ENCODE measurements around the gene CHST13. TPM values are rescaled to one million over a fixed set of nuclear protein-coding genes. Genes with fewer than 3 reads are reported as not detected.

CHST13 gene
- total RNA-seq, 2 donors from 2014 or later, result not detected

GRCh38 chr3:126538316-126538715, 14.4 kb downstream of the CHST13 start:
- Mint-ChIP-seq H3K36me3 (ENCODE audit: insufficient read depth in 2 of 2) (no peaks in the 10 kb centered on the region), H3K4me3 (no peak overlapping the region), H3K4me1 (ENCODE audit: low read depth) (peaks cover 7% of the 10 kb centered on the region), H3K27ac (no peak overlapping the region), H3K9me3 (peaks cover 0 to 4% of the 10 kb centered on the region in 2 donors), H3K27me3 (ENCODE audit: low read depth) (peaks cover 13% of the 10 kb centered on the region)
- ATAC-seq (replicated peaks in 1 of 2) (no peak), DNase-seq (no peak)

GRCh38 chr3:126538966-126539365, 15.0 kb downstream of the CHST13 start:
- ATAC-seq (replicated peaks in 1 of 2) (no peak), DNase-seq (no peak)
- H3K27ac Mint-ChIP-seq, result no peak overlapping the region
- H3K9me3 Mint-ChIP-seq, result peaks cover 0 to 4% of the 10 kb centered on the region in 2 donors
- H3K4me3 Mint-ChIP-seq, result no peak overlapping the region
- peaks cover 9% of the 10 kb centered on the region for H3K27me3 Mint-ChIP-seq (ENCODE audit: low read depth)
- H3K36me3 Mint-ChIP-seq (ENCODE audit: insufficient read depth in 2 of 2), result no peaks in the 10 kb centered on the region
- peaks cover 7% of the 10 kb centered on the region for H3K4me1 Mint-ChIP-seq (ENCODE audit: low read depth)

- peaks cover 7% of the 10 kb centered on the region for H3K4me1 Mint-ChIP-seq (ENCODE audit: low read depth)
- ATAC-seq (replicated peaks in 1 of 2), result no peak
- no peak for DNase-seq
- no peak overlapping the region for H3K27ac Mint-ChIP-seq
- peaks cover 1% of the 10 kb centered on the region for H3K27me3 Mint-ChIP-seq (ENCODE audit: low read depth)
- H3K9me3 Mint-ChIP-seq, result peaks cover 0 to 4% of the 10 kb centered on the region in 2 donors
- H3K4me3 Mint-ChIP-seq, result no peak overlapping the region
- H3K36me3 Mint-ChIP-seq (ENCODE audit: insufficient read depth in 2 of 2), result no peaks in the 10 kb centered on the region
These were observed 15.7 kb downstream of the CHST13 start for GRCh38 chr3:126539558-126540250.

GRCh38 chr3:126540342-126540849, 16.4 kb downstream of the CHST13 start:
- H3K36me3 Mint-ChIP-seq (ENCODE audit: insufficient read depth in 2 of 2), result no peaks in the 10 kb centered on the region
- H3K27me3 Mint-ChIP-seq (ENCODE audit: low read depth), result no peaks in the 10 kb centered on the region
- peaks cover 7% of the 10 kb centered on the region for H3K4me1 Mint-ChIP-seq (ENCODE audit: low read depth)
- no peak overlapping the region for H3K4me3 Mint-ChIP-seq
- ATAC-seq (replicated peaks in 1 of 2) (peak in 1 of 2 donors; percentile 42), DNase-seq (no peak)
- peaks cover 0 to 4% of the 10 kb centered on the region in 2 donors for H3K9me3 Mint-ChIP-seq
- no peak overlapping the region for H3K27ac Mint-ChIP-seq

GRCh38 chr3:126540951-126541627, 17.1 kb downstream of the CHST13 start:
- no peak overlapping the region for H3K27ac Mint-ChIP-seq
- H3K27me3 Mint-ChIP-seq (ENCODE audit: low read depth), result no peaks in the 10 kb centered on the region
- ATAC-seq (replicated peaks in 1 of 2) (no peak), DNase-seq (no peak)
- H3K36me3 Mint-ChIP-seq (ENCODE audit: insufficient read depth in 2 of 2), result no peaks in the 10 kb centered on the region
- H3K4me1 Mint-ChIP-seq (ENCODE audit: low read depth), result peaks cover 7% of the 10 kb centered on the region
- no peak overlapping the region for H3K4me3 Mint-ChIP-seq
- H3K9me3 Mint-ChIP-seq, result peaks cover 0 to 4% of the 10 kb centered on the region in 2 donors

GRCh38 chr3:126541628-126542339, 17.8 kb downstream of the CHST13 start:
- no peak overlapping the region for H3K27ac Mint-ChIP-seq
- no peaks in the 10 kb centered on the region for H3K27me3 Mint-ChIP-seq (ENCODE audit: low read depth)
- H3K9me3 Mint-ChIP-seq, result peaks cover 0 to 4% of the 10 kb centered on the region in 2 donors
- ATAC-seq (replicated peaks in 1 of 2) (no peak), DNase-seq (no peak)
- no peak overlapping the region for H3K4me3 Mint-ChIP-seq
- H3K4me1 Mint-ChIP-seq (ENCODE audit: low read depth), result peaks cover 7% of the 10 kb centered on the region
- H3K36me3 Mint-ChIP-seq (ENCODE audit: insufficient read depth in 2 of 2), result no peaks in the 10 kb centered on the region

GRCh38 chr3:126542340-126543241, 18.6 kb downstream of the CHST13 start:
- H3K36me3 Mint-ChIP-seq (ENCODE audit: insufficient read depth in 2 of 2), result no peaks in the 10 kb centered on the region
- peaks cover 0 to 4% of the 10 kb centered on the region in 2 donors for H3K9me3 Mint-ChIP-seq
- H3K27ac Mint-ChIP-seq, result no peak overlapping the region
- peaks cover 7% of the 10 kb centered on the region for H3K4me1 Mint-ChIP-seq (ENCODE audit: low read depth)
- DNase-seq (no peak), ATAC-seq (replicated peaks in 1 of 2) (no peak)
- H3K4me3 Mint-ChIP-seq, result no peak overlapping the region
- H3K27me3 Mint-ChIP-seq (ENCODE audit: low read depth), result no peaks in the 10 kb centered on the region

- H3K27me3 Mint-ChIP-seq (ENCODE audit: low read depth), result no peaks in the 10 kb centered on the region
- H3K27ac Mint-ChIP-seq, result no peak overlapping the region
- H3K9me3 Mint-ChIP-seq, result peaks cover 0 to 4% of the 10 kb centered on the region in 2 donors
- H3K36me3 Mint-ChIP-seq (ENCODE audit: insufficient read depth in 2 of 2), result no peaks in the 10 kb centered on the region
- no peak for DNase-seq
- no peak overlapping the region for H3K4me3 Mint-ChIP-seq
- peaks cover 7% of the 10 kb centered on the region for H3K4me1 Mint-ChIP-seq (ENCODE audit: low read depth)
- no peak for ATAC-seq (replicated peaks in 1 of 2)
These were observed 19.6 kb downstream of the CHST13 start for GRCh38 chr3:126543457-126544061.

GRCh38 chr3:126544596-126545281, 20.8 kb downstream of the CHST13 start:
- Mint-ChIP-seq H3K27ac (no peak overlapping the region), H3K4me3 (no peak overlapping the region), H3K4me1 (ENCODE audit: low read depth) (peaks cover 7% of the 10 kb centered on the region), H3K9me3 (peaks cover 0 to 3% of the 10 kb centered on the region in 2 donors), H3K36me3 (ENCODE audit: insufficient read depth in 2 of 2) (no peaks in the 10 kb centered on the region), H3K27me3 (ENCODE audit: low read depth) (peaks cover 8% of the 10 kb centered on the region)
- DNase-seq (no peak), ATAC-seq (replicated peaks in 1 of 2) (no peak)

- H3K4me1 Mint-ChIP-seq (ENCODE audit: low read depth), result peaks cover 7% of the 10 kb centered on the region
- H3K27ac Mint-ChIP-seq, result no peak overlapping the region
- no peaks in the 10 kb centered on the region for H3K9me3 Mint-ChIP-seq
- ATAC-seq (replicated peaks in 1 of 2) (no peak), DNase-seq (no peak)
- no peaks in the 10 kb centered on the region for H3K36me3 Mint-ChIP-seq (ENCODE audit: insufficient read depth in 2 of 2)
- H3K4me3 Mint-ChIP-seq, result no peak overlapping the region
- H3K27me3 Mint-ChIP-seq (ENCODE audit: low read depth), result peaks cover 8% of the 10 kb centered on the region
These were observed 21.6 kb downstream of the CHST13 start for GRCh38 chr3:126545544-126545943.

GRCh38 chr3:126546013-126546412, 22.1 kb downstream of the CHST13 start:
- DNase-seq (no peak), ATAC-seq (replicated peaks in 1 of 2) (no peak)
- Mint-ChIP-seq H3K4me1 (ENCODE audit: low read depth) (peaks cover 3% of the 10 kb centered on the region), H3K27me3 (ENCODE audit: low read depth) (peaks cover 8% of the 10 kb centered on the region), H3K4me3 (no peak overlapping the region), H3K9me3 (no peaks in the 10 kb centered on the region), H3K36me3 (ENCODE audit: insufficient read depth in 2 of 2) (no peaks in the 10 kb centered on the region), H3K27ac (no peak overlapping the region)
